HepG2 (cell line): ENCODE results near the gene SYCE3. TPM values are rescaled to one million over a fixed set of nuclear protein-coding genes. Genes with fewer than 3 reads are reported as not detected.

ENCODE experiments used
- CAMTA2 ChIP-seq: sonication (generic); formaldehyde crosslinking; IDR thresholded peaks from 2 replicates; pipeline ENCODE4 v1.4.0; 2020; ENCODE audit warnings: mild to moderate bottlenecking, missing genetic modification reagents, borderline replicate concordance
- CSRNP1 ChIP-seq: sonication (generic); formaldehyde crosslinking; IDR thresholded peaks from 2 replicates; pipeline ENCODE4 v1.8.1; 2023; ENCODE audit warnings: mild to moderate bottlenecking, missing genetic modification reagents
- FOSL2 ChIP-seq: sonication (generic); formaldehyde crosslinking; IDR thresholded peaks from 2 replicates; pipeline ENCODE4 v1.4.0; 2020; ENCODE audit warnings: missing genetic modification reagents
- FOXO1 ChIP-seq: sonication (generic); formaldehyde crosslinking; IDR thresholded peaks from 2 replicates; pipeline ENCODE4 v1.4.0; 2020; ENCODE audit warnings: missing genetic modification reagents
- GMEB2 ChIP-seq: IDR thresholded peaks from 2 replicates; pipeline ENCODE4 v1.6.1; 2016; ENCODE audit warnings: missing biosample characterization, missing genetic modification reagents, low read depth
- HMG20A ChIP-seq: IDR thresholded peaks from 2 replicates; pipeline ENCODE4 v1.6.1; 2016; ENCODE audit warnings: borderline replicate concordance
- MIER2 ChIP-seq: IDR thresholded peaks from 2 replicates; pipeline ENCODE4 v1.6.1; 2016; ENCODE audit warnings: missing biosample characterization, missing genetic modification reagents
- NFE2L1 ChIP-seq: sonication (generic); formaldehyde crosslinking; IDR thresholded peaks from 2 replicates; pipeline ENCODE4 v1.4.0; 2020; ENCODE audit warnings: missing genetic modification reagents, mild to moderate bottlenecking, borderline replicate concordance
- NKX3-1 ChIP-seq: sonication (generic); formaldehyde crosslinking; IDR thresholded peaks from 2 replicates; pipeline ENCODE4 v1.5.0; 2020; ENCODE audit warnings: missing genetic modification reagents
- PHF20 ChIP-seq: sonication (generic); formaldehyde crosslinking; IDR thresholded peaks from 2 replicates; pipeline ENCODE4 v1.5.0; 2020; ENCODE audit warnings: mild to moderate bottlenecking, missing genetic modification reagents
- RELA ChIP-seq: sonication (generic); formaldehyde crosslinking; IDR thresholded peaks from 2 replicates; pipeline ENCODE4 v1.4.0; 2020; ENCODE audit warnings: missing genetic modification reagents
- SIN3A ChIP-seq: IDR thresholded peaks from 2 replicates; pipeline ENCODE4 v1.6.1; 2011; ENCODE audit warnings: low read depth, mild to moderate bottlenecking, control low read depth, low read length, borderline replicate concordance
- SKI ChIP-seq: fragments of 450-650 bp; IDR thresholded peaks from one replicate; pipeline ENCODE4 v1.6.1; 2018; ENCODE audit warnings: mild to moderate bottlenecking; ENCODE audit not compliant: partially characterized antibody
- SRSF1 ChIP-seq: fragments of 200-400 bp; formaldehyde crosslinking; optimal IDR thresholded peaks from 2 replicates; pipeline ENCODE3; 2017; ENCODE audit warnings: mild to moderate bottlenecking, low read depth, low read length, moderate library complexity
- ZFP1 ChIP-seq: IDR thresholded peaks from 2 replicates; pipeline ENCODE4 v1.6.1; 2016
- ZFY ChIP-seq: sonication (generic); formaldehyde crosslinking; IDR thresholded peaks from 2 replicates; pipeline ENCODE4 v1.4.0; 2020; ENCODE audit warnings: missing genetic modification reagents
- ZMYM3 ChIP-seq: sonication (generic); formaldehyde crosslinking; IDR thresholded peaks from 2 replicates; pipeline ENCODE4 v1.5.1; 2020; ENCODE audit warnings: mild to moderate bottlenecking, missing genetic modification reagents
- ZNF557 ChIP-seq: sonication (generic); formaldehyde crosslinking; IDR thresholded peaks from 2 replicates; pipeline ENCODE4 v1.4.0; 2020; ENCODE audit warnings: missing genetic modification reagents
- ZNF564 ChIP-seq: sonication (generic); formaldehyde crosslinking; IDR thresholded peaks from 2 replicates; pipeline ENCODE4 v1.8.1; 2023; ENCODE audit warnings: mild to moderate bottlenecking, missing genetic modification reagents
- ZNF619 ChIP-seq: sonication (generic); formaldehyde crosslinking; IDR thresholded peaks from 2 replicates; pipeline ENCODE4 v1.4.0; 2020; ENCODE audit warnings: mild to moderate bottlenecking, missing genetic modification reagents
- ZNF674 ChIP-seq: sonication (generic); formaldehyde crosslinking; IDR thresholded peaks from 2 replicates; pipeline ENCODE4 v1.5.0; 2020; ENCODE audit warnings: low read depth, mild to moderate bottlenecking, missing genetic modification reagents
- ZNF773 ChIP-seq: sonication (generic); formaldehyde crosslinking; IDR thresholded peaks from 2 replicates; pipeline ENCODE4 v1.4.0; 2020; ENCODE audit warnings: missing genetic modification reagents, borderline replicate concordance
- ZNF841 ChIP-seq: sonication (generic); formaldehyde crosslinking; IDR thresholded peaks from 2 replicates; pipeline ENCODE4 v1.8.1; 2023; ENCODE audit warnings: missing genetic modification reagents, borderline replicate concordance
- ZSCAN30 ChIP-seq: sonication (generic); formaldehyde crosslinking; IDR thresholded peaks from 2 replicates; pipeline ENCODE4 v1.5.0; 2020; ENCODE audit warnings: mild to moderate bottlenecking, missing genetic modification reagents
- polyA plus RNA-seq, 8 experiments: library from polyadenylated mRNA; depleted of rRNA in 3 of 8; stranded (reverse) in 7 of 8; unstranded in 1 of 8; fragments of >200 nt; fragmentation: Illumina TruSeq in 4 of 8; extraction: Trizol in 4 of 8; gene quantifications; 2 replicates each; pipeline versions ENCODE4 v1.2.1 to v1.2.3, GENCODE V29; 2011 to 2016; ENCODE audit warnings: low read depth in 4 of 8, missing spikeins in 1 of 8, mixed read lengths in 1 of 8; ENCODE audit not compliant: insufficient read depth in 1 of 8
- total RNA-seq, 5 experiments: library from RNA; depleted of rRNA; stranded (reverse); fragments of >200 nt; fragmentation: Illumina TruSeq; extraction: Trizol; gene quantifications; 2 replicates each; pipeline ENCODE4 v1.2.3, GENCODE V29; 2016; ENCODE audit warnings: low read depth in 1 of 5
- TF ChIP-seq, protein P1 (sequence below): sonication (generic); formaldehyde crosslinking; IDR thresholded peaks from 2 replicates; pipeline ENCODE4 v1.5.1; 2020; ENCODE audit warnings: mild to moderate bottlenecking, missing genetic modification reagents, borderline replicate concordance
- TF ChIP-seq, protein P2 (sequence below): sonication (generic); formaldehyde crosslinking; IDR thresholded peaks from 2 replicates; pipeline ENCODE4 v1.4.0; 2020; ENCODE audit warnings: mild to moderate bottlenecking, missing genetic modification reagents
- TF ChIP-seq, protein P3 (sequence below): sonication (generic); formaldehyde crosslinking; IDR thresholded peaks from 2 replicates; pipeline ENCODE4 v1.8.1; 2023; ENCODE audit warnings: mild to moderate bottlenecking, inconsistent platforms, moderate library complexity, missing genetic modification reagents, borderline replicate concordance
- TF ChIP-seq, protein P4 (sequence below): sonication (generic); formaldehyde crosslinking; IDR thresholded peaks from 2 replicates; pipeline ENCODE4 v1.4.0; 2020; ENCODE audit warnings: missing genetic modification reagents

Gene SYCE3
- total and polyA plus RNA-seq, 2 of the 13 experiments (the other 11 are each of a cell fraction or from before 2014, with no cell fraction given): not detected

DNA sequence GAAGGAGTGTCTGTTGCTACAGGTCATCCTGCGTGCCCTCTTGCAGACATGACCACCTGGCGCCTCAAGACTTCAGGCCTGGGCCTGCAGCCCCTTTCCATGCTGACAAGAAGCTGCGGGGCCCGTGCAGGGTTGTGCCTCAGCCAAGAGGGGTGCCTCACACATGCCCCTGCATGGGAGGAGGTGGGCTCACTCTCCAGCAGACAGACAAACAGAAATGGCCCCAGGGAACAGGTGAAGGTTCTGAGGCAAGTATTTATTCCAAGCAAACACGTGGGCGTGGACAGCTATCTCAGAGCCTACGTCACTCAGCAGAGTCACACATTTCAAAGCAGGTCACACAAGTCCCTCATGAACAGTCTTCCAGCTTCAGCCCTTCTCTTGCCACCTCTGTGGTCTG is 5.9 kb upstream of the SYCE3 start (continued):
- no peak for TF ChIP-seq FOXO1 (CRISPR knock-in tag)
- TF ChIP-seq NFE2L1: no peak
- peak; percentile 48 for TF ChIP-seq FOSL2 (CRISPR knock-in tag)
- TF ChIP-seq ZNF557: no peak
- TF ChIP-seq GMEB2: no peak
- TF ChIP-seq ZFP1 (CRISPR knock-in tag): no peak
- TF ChIP-seq SIN3A: no peak
- TF ChIP-seq ZSCAN30 (CRISPR knock-in tag): no peak
- TF ChIP-seq ZNF841: no peak
- TF ChIP-seq ZNF564 (CRISPR knock-in tag): no peak
- no peak for TF ChIP-seq RELA (CRISPR knock-in tag)
- TF ChIP-seq, protein P1, sequence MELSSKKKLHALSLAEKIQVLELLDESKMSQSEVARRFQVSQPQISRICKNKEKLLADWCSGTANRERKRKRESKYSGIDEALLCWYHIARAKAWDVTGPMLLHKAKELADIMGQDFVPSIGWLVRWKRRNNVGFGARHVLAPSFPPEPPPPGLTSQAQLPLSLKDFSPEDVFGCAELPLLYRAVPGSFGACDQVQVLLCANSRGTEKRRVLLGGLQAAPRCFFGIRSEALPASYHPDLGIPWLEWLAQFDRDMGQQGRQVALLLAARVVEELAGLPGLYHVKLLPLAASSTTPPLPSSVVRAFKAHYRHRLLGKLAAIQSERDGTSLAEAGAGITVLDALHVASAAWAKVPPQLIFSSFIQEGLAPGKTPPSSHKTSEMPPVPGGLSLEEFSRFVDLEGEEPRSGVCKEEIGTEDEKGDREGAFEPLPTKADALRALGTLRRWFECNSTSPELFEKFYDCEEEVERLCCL (CRISPR knock-in tag): no peak
- no peak for TF ChIP-seq PHF20 (CRISPR knock-in tag)
- no peak for TF ChIP-seq NKX3-1 (CRISPR knock-in tag)
- TF ChIP-seq, protein P2, sequence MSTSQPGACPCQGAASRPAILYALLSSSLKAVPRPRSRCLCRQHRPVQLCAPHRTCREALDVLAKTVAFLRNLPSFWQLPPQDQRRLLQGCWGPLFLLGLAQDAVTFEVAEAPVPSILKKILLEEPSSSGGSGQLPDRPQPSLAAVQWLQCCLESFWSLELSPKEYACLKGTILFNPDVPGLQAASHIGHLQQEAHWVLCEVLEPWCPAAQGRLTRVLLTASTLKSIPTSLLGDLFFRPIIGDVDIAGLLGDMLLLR (CRISPR knock-in tag): no peak
- no peak for TF ChIP-seq ZNF674 (CRISPR knock-in tag)
- no peak for TF ChIP-seq CSRNP1 (CRISPR knock-in tag)
- TF ChIP-seq, protein P3, sequence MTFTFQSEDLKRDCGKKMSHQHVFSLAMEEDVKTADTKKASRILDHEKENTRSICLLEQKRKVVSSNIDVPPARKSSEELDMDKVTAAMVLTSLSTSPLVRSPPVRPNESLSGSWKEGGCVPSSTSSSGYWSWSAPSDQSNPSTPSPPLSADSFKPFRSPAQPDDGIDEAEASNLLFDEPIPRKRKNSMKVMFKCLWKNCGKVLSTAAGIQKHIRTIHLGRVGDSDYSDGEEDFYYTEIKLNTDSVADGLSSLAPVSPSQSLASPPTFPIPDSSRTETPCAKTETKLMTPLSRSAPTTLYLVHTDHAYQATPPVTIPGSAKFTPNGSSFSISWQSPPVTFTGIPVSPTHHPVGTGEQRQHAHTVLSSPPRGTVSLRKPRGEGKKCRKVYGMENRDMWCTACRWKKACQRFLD (CRISPR knock-in tag): no peak
- TF ChIP-seq, protein P4, sequence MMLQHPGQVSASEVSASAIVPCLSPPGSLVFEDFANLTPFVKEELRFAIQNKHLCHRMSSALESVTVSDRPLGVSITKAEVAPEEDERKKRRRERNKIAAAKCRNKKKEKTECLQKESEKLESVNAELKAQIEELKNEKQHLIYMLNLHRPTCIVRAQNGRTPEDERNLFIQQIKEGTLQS (CRISPR knock-in tag): no peak
- TF ChIP-seq ZMYM3 (CRISPR knock-in tag): no peak
- TF ChIP-seq ZFY (CRISPR knock-in tag): no peak
- no peak for TF ChIP-seq MIER2 (CRISPR knock-in tag)
- no peak for TF ChIP-seq ZNF773 (CRISPR knock-in tag)
- no peak for TF ChIP-seq CAMTA2
- TF ChIP-seq SRSF1: no peak
- TF ChIP-seq HMG20A (CRISPR knock-in tag): no peak
- no peak for TF ChIP-seq SKI
- TF ChIP-seq ZNF619 (CRISPR knock-in tag): no peak
